Measurements from ENCODE around the gene SDCCAG8. TPM values are rescaled to one million over a fixed set of nuclear protein-coding genes. Genes with fewer than 3 reads are reported as not detected.

SDCCAG8 gene
- total and polyA plus RNA-seq, 2 experiments from 2014 or later: 23.3 to 38.5 TPM

- no peaks in the 10 kb centered on the region for H3K9me3 ChIP-seq (ENCODE audit: low read depth)
- no peak for DNase-seq (ENCODE audit: low read depth in 1 of 2, low spot score in 1 of 2)
- no peaks in the 10 kb centered on the region for H3K36me3 ChIP-seq
- no peak for TF ChIP-seq CTCF (IDR thresholded peaks at IDR 0.05; ENCODE audit: low read depth, low read length)
- H3K27ac ChIP-seq: no peak overlapping the region
- H3K4me3 ChIP-seq: no peak overlapping the region
- H3K4me1 ChIP-seq (ENCODE audit: low read depth): no peaks in the 10 kb centered on the region
- H3K27me3 ChIP-seq: no peaks in the 10 kb centered on the region
These were observed 243.4 kb downstream of the SDCCAG8 start for GRCh38 chr1:243499248-243499647.

GRCh38 chr1:243499711-243500110 lies 243.9 kb downstream of the SDCCAG8 start:
- Histone ChIP-seq H3K36me3 (no peaks in the 10 kb centered on the region), H3K9me3 (ENCODE audit: low read depth) (no peaks in the 10 kb centered on the region), H3K4me3 (no peak overlapping the region), H3K27ac (no peak overlapping the region), H3K4me1 (ENCODE audit: low read depth) (no peaks in the 10 kb centered on the region), H3K27me3 (no peaks in the 10 kb centered on the region)
- no peak for TF ChIP-seq CTCF (IDR thresholded peaks at IDR 0.05; ENCODE audit: low read depth, low read length)
- no peak for DNase-seq (ENCODE audit: low read depth in 1 of 2, low spot score in 1 of 2)

GRCh38 chr1:243500512-243500911 lies 244.7 kb downstream of the SDCCAG8 start:
- Histone ChIP-seq H3K36me3 (no peaks in the 10 kb centered on the region), H3K27ac (no peak overlapping the region), H3K27me3 (no peaks in the 10 kb centered on the region), H3K4me1 (ENCODE audit: low read depth) (no peaks in the 10 kb centered on the region), H3K9me3 (ENCODE audit: low read depth) (no peaks in the 10 kb centered on the region), H3K4me3 (no peak overlapping the region)
- no peak for TF ChIP-seq CTCF (IDR thresholded peaks at IDR 0.05; ENCODE audit: low read depth, low read length)
- no peak for DNase-seq (ENCODE audit: low read depth in 1 of 2, low spot score in 1 of 2)

- TF ChIP-seq CTCF (IDR thresholded peaks at IDR 0.05; ENCODE audit: low read depth, low read length): no peak
- no peaks in the 10 kb centered on the region for H3K4me1 ChIP-seq (ENCODE audit: low read depth)
- H3K36me3 ChIP-seq: no peaks in the 10 kb centered on the region
- H3K27ac ChIP-seq: no peak overlapping the region
- H3K9me3 ChIP-seq (ENCODE audit: low read depth): no peaks in the 10 kb centered on the region
- no peaks in the 10 kb centered on the region for H3K27me3 ChIP-seq
- H3K4me3 ChIP-seq: no peak overlapping the region
- DNase-seq (ENCODE audit: low read depth in 1 of 2, low spot score in 1 of 2): peak in 1 of 2 donors; percentile 37
These were observed 245.2 kb downstream of the SDCCAG8 start for GRCh38 chr1:243501002-243501401.

GRCh38 chr1:243503155-243503554 lies 247.3 kb downstream of the SDCCAG8 start:
- Histone ChIP-seq H3K27me3 (no peaks in the 10 kb centered on the region), H3K27ac (no peak overlapping the region), H3K9me3 (ENCODE audit: low read depth) (no peaks in the 10 kb centered on the region), H3K36me3 (no peaks in the 10 kb centered on the region), H3K4me3 (no peak overlapping the region), H3K4me1 (ENCODE audit: low read depth) (no peaks in the 10 kb centered on the region)
- no peak for DNase-seq (ENCODE audit: low read depth in 1 of 2, low spot score in 1 of 2)
- TF ChIP-seq CTCF (IDR thresholded peaks at IDR 0.05; ENCODE audit: low read depth, low read length): no peak
